Activated CD4-positive, alpha-beta T cell treated with anti-CD3 and anti-CD28 coated beads, Interleukin-2, amount 50 U/mL, for 1 hour (primary cell): ENCODE measurements around the gene ABCB11.
"Not testable (repeated sequence)": the region's sequence is repeated elsewhere in the genome, so short reads cannot be mapped to it uniquely, and the experiment has no call there.

Experiments used
- DNase-seq: peaks from one replicate; pipeline ENCODE4 v3.0.0-alpha.2; 2020

ABCB11 gene

GRCh38 chr2:168926621-168927386 lies 104.3 kb downstream of the ABCB11 start:
- DNase-seq: no peak

GRCh38 chr2:168920504-168921157 lies 110.5 kb downstream of the ABCB11 start:
- no peak for DNase-seq

- no peak for DNase-seq
Observed at GRCh38 chr2:168916331-168916675, 114.8 kb downstream of the ABCB11 start.

DNA sequence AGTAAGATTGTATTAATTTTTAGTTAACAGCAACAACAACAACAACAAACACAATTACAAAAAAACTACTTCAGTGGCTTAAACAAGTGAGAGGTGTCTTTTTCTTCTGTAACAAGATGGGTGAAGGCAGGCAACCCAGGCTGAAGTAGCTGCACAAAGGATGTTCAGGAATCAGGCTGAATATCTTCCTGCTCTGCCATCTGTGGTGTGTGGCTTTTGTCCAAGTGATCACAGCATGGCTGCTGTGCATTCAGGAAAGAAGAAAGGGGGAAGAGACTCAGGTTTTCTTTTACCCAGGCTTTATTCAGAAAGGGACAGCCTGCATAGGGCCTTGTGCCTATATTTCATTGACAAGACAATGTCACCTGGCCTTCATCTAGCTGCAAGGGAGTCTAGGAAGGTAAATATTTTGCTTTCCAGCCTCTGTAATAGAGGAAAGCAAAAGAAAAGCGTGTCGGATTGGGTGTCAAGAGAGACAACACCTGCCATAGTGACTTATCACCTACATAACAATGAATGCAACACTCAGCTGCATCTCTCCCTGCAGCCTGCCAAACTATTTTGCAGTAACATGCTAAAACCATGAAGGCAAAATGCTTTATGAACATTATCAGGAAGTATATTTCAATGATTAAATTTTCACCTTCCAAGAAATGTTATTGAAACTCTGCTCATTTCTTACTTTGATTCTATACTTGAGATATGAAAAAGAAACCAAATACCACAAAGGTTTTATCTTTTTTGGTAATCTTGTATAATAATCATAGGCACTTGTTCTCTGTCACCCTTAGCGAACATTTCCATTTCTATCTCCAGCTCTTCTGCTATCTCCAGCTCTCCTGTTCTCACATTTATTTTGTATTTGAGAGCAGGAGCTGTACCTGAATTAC lies 115.4 kb downstream of the ABCB11 start:
- DNase-seq: no peak

- DNase-seq: no peak
Observed at GRCh38 chr2:168913495-168913894, 117.6 kb downstream of the ABCB11 start.

- DNase-seq: no peak
Observed at GRCh38 chr2:168912901-168913369, 118.2 kb downstream of the ABCB11 start.

GRCh38 chr2:168912466-168912865 lies 118.7 kb downstream of the ABCB11 start:
- DNase-seq: no peak

GRCh38 chr2:168910330-168910729 lies 120.8 kb downstream of the ABCB11 start:
- DNase-seq: no peak

GRCh38 chr2:168907940-168908662 lies 123.0 kb downstream of the ABCB11 start:
- DNase-seq: no peak

- DNase-seq: no peak
Observed at GRCh38 chr2:168904358-168904757, 126.8 kb downstream of the ABCB11 start.

DNA sequence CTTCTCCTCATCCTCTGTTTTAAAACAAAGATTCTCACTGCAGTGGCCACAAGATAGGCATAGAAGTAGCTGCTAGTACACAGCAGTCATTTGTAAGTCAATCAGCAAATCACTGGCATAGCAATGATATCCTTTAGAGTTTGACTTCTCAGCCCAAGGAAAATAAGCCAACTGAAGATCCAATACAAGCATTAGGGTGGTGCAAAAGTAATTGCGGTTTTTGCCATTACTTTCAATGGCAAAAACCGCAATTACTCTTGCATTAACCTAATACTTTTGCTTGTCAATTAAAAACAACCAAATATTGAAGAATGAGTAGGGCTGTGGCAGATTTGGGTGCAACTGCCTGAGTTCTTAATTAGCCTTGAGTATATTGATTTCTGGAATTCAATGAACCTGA lies 127.2 kb downstream of the ABCB11 start:
- no peak for DNase-seq

- no peak for DNase-seq
Observed at GRCh38 chr2:168901003-168901402, 130.1 kb downstream of the ABCB11 start, which contains the start of gene G6PC2. G6PC2 (plus strand) TSS chr2:168901291; CDS start chr2:168901332, 41 bp downstream.

DNA sequence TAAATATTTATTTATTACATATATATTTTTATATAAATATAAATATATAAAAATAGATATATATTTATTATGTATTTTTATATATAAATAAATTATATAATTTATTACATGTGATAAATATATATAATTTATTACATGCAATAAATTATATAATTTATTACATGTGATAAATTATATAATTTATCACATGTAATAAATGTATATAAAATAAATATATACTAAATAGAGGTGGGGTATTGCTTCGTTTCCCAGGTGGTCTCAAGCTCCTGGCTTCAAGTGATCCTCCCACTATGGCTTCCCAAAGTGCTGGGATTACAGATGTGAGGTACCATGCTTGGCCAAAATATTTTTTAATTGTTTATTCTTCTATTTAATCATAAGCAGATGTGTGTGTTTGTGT lies 133.7 kb downstream of the ABCB11 start:
- no peak for DNase-seq

- no peak for DNase-seq
Observed at GRCh38 chr2:168896783-168897182, 134.3 kb downstream of the ABCB11 start.

DNA sequence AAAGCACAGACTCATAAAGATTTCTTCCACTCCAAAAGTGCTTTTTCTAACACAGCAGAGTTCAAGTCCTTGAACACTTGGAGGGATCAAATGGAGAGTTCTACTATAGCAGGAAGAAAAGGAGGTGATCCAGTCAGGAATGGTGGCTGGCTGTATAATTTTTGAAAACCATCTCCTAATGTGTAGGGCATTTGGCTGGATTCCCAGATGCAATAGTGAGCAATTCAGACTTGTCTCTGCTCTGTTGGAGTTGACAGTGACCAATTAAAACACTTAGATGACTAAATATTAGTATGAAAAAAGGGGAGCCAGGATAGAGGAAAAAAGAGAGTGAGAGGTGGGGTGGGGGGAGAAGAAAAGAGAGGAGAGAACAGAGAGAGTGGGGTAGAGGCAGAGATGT lies 135.4 kb downstream of the ABCB11 start:
- no peak for DNase-seq

DNA sequence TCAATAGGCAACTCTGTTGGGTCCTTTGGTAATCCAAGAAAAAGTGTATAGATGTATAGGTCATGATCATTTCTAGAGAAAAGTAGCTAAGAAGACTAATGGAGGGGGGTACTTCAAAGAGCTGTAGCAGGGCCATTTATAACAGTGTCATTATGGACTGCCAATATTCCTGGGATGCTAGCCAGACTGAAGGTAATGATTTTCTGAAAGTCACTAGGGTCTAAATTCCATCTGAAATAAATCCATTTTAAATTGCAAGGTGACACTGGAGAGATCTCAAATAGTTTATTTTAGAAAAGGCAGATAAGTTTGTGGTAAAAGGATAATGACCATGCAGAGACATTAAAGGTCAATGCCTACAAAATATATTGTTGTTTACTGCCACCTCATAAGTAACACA lies 136.4 kb downstream of the ABCB11 start:
- DNase-seq: no peak

- no peak for DNase-seq
Observed at GRCh38 chr2:168894101-168894500, 137.0 kb downstream of the ABCB11 start.

DNA sequence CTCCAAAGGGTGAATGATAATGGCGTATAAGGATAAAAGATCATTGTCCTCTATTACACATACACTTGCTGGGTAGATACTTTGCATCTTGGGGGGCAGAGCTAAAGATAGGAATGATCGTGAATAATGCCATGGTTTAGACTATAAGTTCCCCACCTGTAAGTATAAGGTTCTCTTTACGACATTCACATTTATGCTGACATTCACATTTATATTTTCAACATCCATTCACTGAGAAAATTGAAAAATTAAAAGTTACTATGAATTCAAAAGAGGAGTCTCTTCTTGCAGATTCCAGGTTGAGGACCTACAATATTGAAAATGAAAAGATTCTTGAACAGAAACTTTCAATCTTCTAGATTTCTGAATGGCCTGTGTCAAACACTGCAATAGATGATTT lies 138.8 kb downstream of the ABCB11 start:
- no peak for DNase-seq

DNA sequence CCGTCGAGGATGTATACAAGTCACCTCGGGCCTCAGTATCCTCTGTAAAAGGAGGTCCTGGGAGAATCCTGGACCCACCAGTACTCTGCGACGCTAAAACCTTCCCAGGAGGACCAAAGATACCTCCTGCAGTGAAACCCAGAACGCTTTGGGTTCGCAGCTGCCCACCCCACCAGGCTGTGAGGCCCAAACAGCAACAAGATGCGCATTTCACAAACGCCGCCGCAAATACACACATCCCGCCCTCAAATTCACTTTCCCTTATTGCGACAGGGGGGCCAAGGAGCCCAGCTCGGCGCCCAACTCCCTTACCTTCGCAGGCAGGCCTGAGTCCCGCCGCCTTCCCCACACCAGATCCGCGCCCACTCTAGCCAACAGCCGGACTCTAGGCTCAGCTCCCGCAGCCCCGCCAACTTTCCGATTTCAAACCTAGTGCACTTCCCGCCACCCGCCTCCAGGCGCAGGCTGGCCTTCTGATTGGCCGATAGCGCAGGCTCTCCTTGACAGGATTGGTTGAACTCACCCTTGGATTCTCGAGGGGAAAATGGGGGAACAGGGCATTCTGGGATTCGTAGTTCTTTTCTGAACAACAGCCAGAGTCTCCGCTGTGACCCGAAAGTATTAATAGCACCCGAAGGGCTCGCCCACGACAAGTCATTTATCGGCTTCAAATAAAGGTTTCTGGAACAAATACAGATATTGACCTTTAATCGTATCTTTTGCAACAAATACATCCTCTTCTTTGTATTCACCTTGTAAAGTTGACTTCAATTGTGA lies 140.9 kb downstream of the ABCB11 start, which contains the start of gene SPC25:
Gene SPC25 (minus strand): TSS at position 425 of the 777 bp plus-strand sequence. CDS start 911 bp downstream, outside the sequence.
- DNase-seq: peak; percentile 84

- DNase-seq: no peak
Observed at GRCh38 chr2:168889635-168890005, 141.5 kb downstream of the ABCB11 start.

DNA sequence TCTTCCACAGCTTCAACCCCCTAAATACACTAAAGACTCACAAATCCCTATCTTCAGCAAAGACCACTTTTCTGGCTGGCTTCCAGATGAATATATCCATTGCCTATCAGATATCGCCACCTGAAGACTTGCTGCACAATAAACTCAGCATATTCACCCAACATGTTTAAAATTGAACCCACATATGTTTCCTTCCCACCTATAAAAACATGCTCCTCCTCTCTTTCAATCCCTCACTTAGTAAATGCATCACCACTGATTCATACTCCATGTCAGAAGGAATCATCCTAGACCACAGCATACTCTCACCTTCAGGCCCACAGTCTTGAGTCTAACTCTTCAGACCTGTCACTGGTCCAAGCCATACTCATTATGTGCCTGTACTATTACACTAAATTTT lies 146.1 kb downstream of the ABCB11 start:
- DNase-seq: no peak

- DNase-seq: not testable (repeated sequence)
Observed at GRCh38 chr2:168882163-168882562, 149.0 kb downstream of the ABCB11 start.
